Measurements from ENCODE around the gene CHST14.

CHST14 gene

GRCh38 chr15:40470423-40471104 is at the start of gene CHST14:
Gene CHST14 (plus strand): TSS chr15:40470984. CDS start chr15:40471214, 230 bp downstream.
- DNase-seq (ENCODE audit: low read depth) = no peak

- no peak for DNase-seq (ENCODE audit: low read depth)
Measured at GRCh38 chr15:40421246-40422157, 49.3 kb upstream of the CHST14 start.

DNA sequence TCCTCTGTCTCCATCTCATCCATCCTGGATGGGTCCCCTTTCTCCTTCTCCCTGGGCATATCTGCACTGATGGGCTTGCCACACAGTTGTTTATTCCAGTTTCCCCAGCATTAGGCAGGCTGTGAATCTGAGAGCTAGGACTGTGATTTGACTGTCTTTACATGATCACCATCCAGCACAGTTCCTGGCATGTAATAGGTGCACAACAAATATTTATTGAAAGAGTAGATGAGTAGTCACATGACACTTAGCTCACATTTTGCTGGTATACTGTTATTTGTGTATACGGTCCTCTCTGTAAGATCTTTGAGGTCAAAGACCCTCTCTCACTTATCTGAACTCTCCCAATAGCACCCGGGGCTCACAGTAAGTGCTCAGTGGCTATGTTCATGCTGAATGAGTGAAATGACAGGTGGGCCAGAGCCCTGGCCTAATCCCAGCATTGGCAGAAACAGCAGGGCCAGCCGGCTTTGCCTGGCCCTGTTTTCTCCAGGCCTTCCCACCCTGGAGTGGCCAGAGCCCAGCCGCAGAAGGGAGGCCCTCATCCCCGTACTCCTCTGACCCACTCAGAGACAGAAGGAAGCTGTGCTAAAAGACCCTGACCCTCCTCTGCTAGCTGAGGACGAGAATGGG is 46.2 kb upstream of the CHST14 start:
- DNase-seq (ENCODE audit: low read depth) = no peak

GRCh38 chr15:40425681-40426080 is 45.1 kb upstream of the CHST14 start:
- DNase-seq (ENCODE audit: low read depth) = no peak

DNA sequence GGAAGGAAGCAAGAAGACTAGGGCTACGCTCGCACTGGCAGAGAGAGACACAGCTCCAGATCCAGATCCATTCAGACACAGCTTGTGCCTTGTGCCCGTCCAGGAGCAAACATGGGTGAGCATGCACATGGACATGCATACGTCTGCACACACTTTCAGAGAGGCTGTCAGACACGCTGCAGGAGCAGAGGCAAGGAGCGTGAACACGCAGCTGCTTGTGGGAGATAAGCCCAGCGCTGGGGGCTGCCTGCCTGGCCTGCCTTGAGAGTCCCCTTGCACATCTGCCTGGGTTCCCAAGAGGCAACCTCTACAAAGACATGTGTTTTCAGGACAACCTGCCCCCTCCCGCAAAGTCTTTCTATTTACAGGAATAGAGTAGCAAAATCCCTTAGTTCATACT is 43.6 kb upstream of the CHST14 start:
- no peak for DNase-seq (ENCODE audit: low read depth)

GRCh38 chr15:40428185-40428584 is 42.6 kb upstream of the CHST14 start:
- DNase-seq (ENCODE audit: low read depth) = no peak

GRCh38 chr15:40429068-40429710 is 41.6 kb upstream of the CHST14 start:
- DNase-seq (ENCODE audit: low read depth) = no peak

DNA sequence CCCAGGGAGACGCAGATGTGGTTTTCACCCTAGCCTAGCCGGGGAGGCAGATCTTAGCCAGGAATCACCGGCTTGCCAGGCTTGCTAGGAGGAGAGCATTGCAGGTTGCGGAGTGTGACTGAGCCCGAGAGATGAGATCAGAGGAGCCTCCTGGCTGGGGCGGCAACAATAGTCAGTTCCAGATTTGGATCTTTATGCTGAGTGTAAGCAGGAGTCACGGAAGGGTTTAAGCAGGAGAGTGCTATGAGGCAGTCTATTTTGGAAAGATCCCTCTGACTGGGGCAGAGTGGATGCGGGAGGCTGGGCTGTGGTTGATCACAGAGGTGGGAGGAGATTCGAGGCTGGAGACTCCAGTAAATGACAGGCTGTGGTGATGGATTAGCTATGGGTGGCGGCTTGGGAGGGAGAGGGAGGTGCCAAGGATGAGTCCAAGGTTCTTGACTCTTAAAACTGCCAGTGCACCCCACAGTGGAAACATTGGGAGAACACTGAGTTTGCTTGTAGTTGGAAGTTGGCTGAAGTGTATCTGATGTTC is 40.4 kb upstream of the CHST14 start:
- DNase-seq (ENCODE audit: low read depth) = no peak

- DNase-seq (ENCODE audit: low read depth) = no peak
Measured at GRCh38 chr15:40435023-40435709, 35.6 kb upstream of the CHST14 start.

DNA sequence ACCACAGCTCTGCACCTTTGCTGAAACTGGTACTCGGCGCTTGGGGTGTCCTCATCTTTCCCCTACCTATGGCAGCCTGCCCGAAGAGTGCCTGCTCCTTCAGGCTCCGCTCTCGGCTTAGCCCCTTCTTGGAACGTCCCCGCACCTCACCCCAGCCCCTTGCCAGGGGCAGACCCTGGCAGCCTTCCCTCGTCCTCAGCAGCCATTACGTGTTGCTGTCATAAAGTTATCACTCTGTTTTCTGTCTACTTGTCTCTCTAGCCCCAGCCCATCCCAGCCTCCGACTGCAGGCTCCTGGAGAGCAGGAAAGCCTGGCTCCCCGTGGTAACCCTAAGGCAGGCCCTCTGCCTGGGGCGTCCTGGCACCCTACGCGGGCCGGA is 35.1 kb upstream of the CHST14 start:
- no peak for DNase-seq (ENCODE audit: low read depth)

GRCh38 chr15:40436116-40436891 is 34.5 kb upstream of the CHST14 start:
- DNase-seq (ENCODE audit: low read depth) = no peak

DNA sequence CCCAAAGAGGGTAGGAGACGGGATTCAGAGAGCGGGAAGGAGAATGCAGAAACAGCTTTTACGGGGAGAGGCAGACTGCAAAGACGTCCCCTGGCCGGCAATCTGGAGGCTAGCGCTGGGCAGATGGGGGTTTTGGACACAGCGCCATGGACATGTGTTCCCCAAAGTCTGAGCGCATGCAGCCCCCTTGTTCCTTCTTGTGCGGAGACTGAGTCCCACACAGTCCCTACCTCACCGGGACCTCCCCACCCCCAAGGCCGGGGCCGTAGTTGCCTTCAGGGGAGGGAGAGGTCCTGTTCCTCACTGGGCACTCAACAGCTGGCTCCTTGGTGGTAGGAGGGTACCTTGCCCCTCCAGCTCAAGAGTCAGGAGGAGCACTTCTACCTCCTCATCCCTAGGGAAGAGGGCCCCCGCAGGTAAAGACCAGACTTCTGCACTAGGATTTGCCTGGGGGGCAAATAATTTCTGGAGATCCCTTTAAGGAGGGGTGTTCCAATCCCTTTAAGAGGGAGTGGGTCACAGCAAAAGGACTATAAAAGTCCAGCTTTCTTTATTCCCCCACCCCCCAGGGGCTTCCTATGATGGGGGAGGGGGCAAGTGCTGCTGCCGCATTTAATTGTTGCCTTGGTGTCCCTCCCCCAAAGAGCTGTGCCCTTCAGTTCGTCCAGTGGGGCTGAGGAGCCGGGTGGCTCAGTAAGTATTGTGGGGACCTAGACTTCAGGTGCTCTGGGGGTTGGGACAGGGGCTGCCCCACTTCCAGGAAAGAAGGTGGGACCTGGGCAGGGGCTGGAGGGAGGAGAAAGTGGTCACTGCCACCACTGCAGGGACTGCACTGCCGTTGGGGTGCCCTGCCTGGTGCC is 33.7 kb upstream of the CHST14 start:
- no peak for DNase-seq (ENCODE audit: low read depth)

DNA sequence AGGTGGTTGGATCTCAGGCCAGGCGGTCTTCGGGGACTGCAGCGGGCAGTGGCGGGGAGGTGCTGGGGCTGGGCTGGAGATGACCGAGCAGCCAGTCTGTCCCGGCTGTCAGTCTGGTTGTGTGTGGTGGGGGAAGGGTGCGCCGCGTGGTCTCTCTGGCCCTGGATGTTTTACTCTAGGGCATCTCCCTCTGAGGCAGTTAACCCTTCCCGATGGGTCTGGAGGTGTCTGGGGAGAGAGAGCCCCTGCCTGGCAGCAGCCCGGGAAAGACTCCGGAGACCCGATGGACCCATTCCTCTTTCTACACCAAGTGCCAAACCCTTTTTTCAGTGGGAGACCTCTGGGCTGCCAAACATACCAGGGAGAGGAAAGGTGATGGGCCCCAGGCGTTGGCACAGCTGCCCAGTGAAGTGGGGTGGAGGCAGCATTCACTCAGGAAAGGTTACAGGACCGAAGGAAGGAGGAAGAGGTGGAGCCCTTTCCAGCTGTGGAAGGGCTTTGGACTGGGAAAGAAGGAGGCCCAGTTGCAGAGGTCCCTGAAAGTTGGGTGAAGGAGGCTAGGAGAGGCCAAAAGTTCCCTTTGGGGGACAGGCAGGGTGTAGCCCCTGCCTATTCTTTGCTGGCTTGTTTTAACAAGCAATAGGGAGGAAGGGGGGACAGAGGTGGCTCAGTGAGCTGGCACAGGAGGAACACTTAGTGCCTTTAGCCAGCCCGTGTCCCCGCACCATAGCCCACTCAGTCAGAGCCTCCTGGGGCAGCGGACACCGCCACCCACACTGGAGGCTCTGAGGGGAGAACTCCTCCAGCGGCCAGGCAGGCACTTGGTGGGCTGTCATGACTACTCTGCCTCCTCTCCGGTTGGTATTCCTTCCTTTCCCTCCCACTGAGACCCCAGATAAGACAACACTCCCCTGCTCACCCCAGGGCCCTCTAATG is 32.8 kb upstream of the CHST14 start:
- DNase-seq (ENCODE audit: low read depth) = no peak

DNA sequence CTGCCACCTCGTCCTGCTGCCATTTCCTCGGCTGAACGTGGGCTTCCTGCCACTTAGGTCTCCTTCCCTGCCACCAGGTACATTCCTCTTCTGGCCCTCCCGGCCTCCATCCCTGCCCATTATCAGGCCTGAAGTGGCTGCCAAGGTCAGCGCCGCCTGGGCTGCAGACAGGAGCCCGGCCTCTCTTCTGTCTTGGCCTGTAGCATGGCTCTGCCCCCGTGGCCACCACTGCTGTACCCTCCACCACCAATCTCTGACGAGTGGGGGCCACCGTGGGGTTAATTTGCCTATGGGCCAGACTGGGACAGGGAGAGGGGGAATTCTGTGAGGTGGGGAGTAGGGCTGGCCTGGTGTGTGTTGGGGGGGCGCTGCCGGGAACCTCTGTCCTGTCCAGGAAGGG is 32.1 kb upstream of the CHST14 start:
- DNase-seq (ENCODE audit: low read depth) = no peak

DNA sequence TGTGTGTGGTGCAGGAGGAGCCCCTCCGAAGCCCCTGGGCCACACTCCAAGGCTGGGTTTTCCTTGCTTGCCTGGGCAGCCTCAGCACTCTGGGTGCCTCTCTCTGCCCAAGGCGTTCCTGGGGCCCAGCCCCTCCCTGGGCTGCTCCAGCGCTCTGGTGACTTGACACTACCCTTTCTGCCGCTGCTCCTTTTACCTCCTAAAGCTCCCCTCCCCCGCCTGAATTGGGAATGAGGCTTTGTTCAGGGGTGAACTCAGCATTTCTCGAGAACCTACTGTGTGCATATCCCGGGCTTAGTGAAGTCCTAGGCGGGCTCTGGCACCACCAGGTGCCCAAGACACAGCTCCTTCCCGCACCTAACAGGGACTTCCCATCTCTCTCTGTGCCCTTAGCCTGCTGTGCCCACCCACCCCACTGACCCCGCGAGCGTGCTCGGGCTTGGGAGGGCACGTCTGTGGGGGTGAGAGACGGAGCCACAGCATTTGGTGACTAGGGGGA is 31.3 kb upstream of the CHST14 start:
- DNase-seq (ENCODE audit: low read depth) = no peak

DNA sequence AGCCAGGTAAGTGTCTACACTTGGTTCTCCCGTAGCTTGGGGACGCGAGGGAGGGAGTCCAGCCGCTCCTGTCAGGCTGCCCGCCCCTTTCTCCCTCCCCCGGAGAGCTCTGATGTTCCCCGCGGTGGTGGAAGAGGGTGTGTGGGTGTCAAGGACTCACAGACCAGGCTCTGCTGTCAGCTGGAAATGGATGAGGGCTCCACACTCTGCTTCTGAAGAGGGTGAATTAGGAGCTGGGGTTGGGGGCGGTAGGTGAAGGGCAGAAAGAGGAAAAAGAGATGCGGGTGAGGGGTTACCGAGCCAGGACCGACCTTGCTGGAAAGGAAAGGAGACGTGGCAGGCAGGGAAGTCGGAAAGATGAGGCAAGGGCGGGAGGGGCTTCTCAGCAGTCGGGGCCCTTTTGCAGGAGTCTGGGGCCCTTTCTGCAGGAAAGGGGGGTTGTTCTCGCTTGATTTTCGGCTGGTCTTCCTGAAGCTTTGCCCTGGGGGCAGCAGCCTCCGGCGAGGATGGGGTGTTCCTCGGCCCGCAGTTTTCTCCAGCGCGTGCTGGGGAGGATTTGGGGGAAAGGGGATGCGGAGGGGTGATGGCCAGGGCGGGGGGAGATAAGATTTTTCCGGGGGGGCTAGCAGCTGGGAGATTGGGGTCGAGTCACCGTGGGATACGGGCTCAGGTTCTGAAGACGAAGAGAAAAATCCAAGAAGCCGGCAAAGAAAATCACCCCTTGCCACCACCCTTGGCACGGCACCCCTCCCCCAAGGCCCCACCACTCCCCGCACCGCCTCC is 30.6 kb upstream of the CHST14 start:
- DNase-seq (ENCODE audit: low read depth) = no peak

DNA sequence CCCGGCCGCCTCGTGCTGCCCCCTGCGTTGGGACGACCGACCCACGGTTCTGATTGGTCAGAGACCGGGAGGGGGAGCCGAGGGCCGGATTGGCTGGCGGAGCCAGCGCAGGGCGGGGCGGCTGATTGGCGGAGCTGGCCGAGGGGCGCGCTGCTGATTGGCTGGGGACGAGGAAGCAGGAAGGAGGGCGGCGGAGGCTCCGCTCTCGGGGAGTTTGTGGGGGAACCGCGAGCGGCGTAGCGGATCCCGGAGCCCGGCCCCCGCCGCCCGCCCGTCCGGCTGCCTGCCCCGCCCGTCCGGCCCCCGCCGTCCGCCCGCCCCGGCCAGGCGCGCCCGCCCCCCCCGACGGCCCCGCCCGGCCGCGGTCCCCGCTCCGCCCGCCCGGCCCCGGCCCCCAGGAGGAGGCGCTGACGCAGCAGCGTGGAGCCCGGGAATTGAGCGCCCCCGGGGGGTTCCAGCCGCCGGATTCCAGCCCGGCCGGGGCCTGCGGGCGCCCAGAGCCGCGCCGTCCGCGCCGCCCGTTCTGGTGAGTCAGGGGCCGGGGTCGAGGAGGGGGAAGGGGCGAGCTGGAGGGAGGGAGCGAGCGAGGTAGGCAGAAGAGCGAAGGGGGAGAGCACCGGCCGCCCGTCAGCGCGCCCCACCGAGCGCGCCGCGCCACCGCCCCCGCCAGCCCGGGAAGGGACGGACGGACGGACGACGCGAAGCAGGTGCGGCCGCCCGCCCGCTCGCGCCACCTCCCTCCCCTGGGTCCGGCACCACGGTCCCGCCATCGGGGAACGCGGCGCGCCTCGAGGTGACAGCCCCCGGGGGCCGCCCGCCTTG is 29.8 kb upstream of the CHST14 start, which contains the start of gene BAHD1:
BAHD1 (plus strand) TSS at position 211 of the 822 bp plus-strand sequence. CDS start 17,512 bp downstream, outside the sequence.
- DNase-seq (ENCODE audit: low read depth) = peak; percentile 64
